ENCODE data around the gene LBHD2.

DNA sequence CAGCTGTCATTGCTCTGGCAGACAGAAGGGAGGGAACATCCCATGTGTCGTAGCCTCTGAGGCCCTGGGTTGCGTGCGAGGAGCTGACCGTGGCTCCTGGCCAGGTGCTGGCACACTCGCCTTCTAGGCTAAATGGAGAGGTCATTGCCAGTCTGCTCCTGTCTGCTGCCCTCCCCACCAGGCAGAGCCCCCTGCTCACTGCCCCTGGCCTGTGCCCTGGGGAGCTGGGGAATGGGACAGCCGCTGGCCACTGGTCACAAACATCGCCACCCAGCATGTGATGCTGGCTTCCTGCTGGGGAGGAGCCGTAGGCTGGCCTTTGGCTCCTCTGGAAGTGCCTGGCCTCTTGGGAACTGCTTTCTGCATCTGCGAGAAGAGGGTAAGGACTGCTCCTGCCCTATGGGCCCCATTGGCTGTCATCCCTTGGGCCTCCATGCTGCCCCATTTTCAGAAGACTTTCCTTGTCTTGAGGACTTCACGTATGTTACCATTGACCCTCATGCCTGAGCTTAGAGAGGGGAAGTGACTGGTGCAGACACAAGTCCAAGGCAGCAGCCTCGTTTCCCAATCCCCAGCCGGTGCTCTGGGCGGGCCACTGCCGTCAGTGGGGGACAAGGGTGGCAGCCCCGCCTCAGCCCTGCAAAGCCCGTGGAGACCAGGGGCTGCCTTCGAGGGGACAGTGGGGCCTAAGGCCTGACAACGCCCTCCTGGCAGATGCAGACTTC lies 37.3 kb downstream of the LBHD2 start:
- TF ChIP-seq, protein P1, sequence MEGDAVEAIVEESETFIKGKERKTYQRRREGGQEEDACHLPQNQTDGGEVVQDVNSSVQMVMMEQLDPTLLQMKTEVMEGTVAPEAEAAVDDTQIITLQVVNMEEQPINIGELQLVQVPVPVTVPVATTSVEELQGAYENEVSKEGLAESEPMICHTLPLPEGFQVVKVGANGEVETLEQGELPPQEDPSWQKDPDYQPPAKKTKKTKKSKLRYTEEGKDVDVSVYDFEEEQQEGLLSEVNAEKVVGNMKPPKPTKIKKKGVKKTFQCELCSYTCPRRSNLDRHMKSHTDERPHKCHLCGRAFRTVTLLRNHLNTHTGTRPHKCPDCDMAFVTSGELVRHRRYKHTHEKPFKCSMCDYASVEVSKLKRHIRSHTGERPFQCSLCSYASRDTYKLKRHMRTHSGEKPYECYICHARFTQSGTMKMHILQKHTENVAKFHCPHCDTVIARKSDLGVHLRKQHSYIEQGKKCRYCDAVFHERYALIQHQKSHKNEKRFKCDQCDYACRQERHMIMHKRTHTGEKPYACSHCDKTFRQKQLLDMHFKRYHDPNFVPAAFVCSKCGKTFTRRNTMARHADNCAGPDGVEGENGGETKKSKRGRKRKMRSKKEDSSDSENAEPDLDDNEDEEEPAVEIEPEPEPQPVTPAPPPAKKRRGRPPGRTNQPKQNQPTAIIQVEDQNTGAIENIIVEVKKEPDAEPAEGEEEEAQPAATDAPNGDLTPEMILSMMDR (IDR thresholded peaks at IDR 0.05; ENCODE audit: insufficient read depth, low read depth, low read length), result no peak
- TF ChIP-seq EZH2 (IDR thresholded peaks at IDR 0.05; ENCODE audit: insufficient read depth, low read length), result no peak

All from astrocyte (in vitro differentiated cells and primary cell).